GM21528 (cell line): ENCODE results near the gene KIF1B.
"Not testable (repeated sequence)": the region's sequence is repeated elsewhere in the genome, so short reads cannot be mapped to it uniquely, and the experiment has no call there.

Source experiments
- ATAC-seq: cut with Tn5 transposase; IDR thresholded peaks from one replicate; pipeline ENCODE4 v1.9.1; 2021; ENCODE audit warnings: mild to moderate bottlenecking, moderate library complexity; ENCODE audit not compliant: unreplicated experiment, low FRiP score

KIF1B gene

DNA sequence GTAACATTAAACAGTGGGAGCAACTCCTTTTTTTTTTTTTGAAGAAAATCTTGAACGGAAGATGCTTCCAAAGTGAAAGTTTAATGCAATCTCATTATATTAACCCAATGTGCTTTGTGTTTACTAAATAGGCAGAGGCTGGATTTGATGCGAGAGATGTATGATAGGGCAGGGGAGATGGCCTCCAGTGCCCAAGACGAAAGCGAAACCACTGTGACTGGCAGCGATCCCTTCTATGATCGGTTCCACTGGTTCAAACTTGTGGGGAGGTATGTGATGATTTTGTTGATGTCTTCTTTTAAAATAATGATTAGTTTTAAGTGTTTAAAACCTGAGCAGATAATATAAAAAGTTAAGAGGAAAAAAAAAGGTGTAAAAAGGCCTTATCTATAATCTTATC is 114.3 kb downstream of the KIF1B start:
- no peak for ATAC-seq

DNA sequence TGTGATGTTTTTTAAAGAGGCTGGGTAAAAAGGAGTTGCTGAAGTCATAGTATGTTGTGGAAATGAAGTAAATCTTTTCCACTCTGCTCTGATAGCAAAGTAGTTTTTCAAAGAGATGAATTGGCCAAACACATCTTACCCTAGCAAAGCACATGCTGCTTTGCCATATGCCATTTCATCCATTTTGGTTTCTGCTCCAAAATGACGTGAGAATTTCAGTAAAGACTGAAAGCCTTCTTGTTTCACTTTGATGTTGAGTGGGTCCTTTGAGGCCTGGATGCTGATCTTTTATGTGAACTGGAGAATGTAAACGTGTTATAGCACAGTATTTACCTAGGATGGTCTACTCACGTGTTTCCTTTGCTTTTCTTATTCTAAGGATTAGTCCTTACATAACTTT is 115.2 kb downstream of the KIF1B start:
- no peak for ATAC-seq

DNA sequence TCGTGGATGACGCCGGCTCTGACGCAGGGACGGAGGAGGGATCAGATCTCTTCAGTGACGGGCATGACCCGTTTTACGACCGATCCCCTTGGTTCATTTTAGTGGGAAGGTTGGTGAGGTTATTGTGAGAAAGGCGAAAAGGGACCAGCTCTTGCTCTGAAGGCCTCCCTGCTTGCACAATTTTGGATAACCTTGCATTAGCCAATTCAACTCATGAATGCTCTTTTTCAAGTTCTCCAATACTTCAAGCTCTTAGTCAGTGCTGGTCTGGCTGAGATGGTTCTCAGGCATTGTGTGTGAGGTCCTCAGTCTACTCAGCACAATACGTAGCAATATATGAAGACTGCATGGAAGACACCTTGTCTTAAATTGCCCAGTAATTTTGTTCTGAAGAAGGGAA is 115.9 kb downstream of the KIF1B start:
- no peak for ATAC-seq

DNA sequence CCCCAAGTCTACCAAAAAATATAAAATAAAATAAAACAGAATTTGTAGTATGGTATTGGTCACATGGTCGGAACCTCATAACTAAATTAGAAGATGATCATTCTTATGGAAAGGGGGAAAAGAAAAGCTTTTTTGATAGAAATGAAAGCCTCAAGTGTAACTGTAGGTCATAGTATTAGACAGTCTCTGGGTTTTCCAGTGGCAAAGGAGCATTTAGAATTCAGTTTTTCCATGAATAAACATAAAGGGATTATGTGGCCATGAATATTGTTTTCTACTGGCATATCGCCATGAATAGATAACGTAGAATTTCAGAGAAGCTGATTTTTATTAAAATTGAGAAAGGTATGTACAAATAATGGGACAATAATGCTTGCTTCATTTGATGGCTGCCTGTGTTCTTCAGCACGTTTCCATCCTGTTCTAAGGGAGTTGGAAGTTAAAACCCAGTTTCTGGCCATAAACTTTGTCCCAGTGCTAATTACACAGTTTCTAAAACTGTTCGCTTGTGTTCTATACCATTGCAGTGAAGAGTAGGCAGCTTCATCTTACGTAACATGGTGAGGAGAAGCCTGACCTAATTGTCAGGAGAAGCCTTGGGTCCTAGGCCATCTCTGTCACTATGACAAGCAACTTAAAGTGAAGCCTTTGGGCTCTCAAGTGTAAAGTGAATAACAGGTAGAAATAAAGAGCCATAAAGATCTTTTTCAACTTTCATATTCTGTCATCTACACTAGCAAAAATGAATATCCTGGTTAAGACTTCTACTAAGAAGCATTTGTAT is 118.0 kb downstream of the KIF1B start:
- no peak for ATAC-seq

DNA sequence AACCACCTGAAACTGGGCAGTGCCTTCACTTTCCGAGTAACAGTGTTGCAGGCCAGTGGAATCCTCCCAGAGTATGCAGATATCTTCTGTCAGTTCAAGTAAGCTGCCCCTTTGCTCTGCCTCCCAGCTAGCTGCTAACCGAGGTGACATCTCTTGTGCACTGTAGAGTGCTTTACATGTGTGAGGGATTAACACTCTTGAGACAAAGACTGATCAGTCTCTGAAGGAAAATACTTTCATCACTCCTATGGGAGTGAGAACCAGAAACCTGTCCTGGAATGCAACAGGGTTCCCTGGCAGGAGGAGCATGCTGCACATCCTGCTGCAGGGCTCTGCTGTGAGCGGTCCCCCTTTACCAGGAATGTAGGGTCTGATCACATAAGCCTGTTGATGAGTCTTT is 127.1 kb downstream of the KIF1B start:
- no peak for ATAC-seq

DNA sequence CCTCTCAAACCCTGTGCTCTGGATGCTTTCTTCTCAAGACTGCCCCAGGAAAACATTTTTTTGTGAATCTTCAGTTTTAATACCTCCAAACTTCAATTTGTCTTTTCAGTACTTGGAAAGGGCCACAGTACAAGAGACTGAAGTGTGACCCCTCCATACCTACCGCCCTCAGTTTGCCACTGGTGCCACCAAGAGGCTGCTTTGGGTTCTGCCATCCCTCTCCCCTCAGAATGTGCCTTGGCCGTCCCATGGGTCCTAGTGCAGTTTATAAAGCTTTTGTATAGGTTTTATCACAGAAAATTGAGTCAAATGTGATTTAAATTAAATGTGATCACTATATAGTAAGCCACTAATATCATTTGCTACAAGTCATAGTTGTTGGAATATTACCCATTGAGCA is 127.7 kb downstream of the KIF1B start:
- no peak for ATAC-seq

DNA sequence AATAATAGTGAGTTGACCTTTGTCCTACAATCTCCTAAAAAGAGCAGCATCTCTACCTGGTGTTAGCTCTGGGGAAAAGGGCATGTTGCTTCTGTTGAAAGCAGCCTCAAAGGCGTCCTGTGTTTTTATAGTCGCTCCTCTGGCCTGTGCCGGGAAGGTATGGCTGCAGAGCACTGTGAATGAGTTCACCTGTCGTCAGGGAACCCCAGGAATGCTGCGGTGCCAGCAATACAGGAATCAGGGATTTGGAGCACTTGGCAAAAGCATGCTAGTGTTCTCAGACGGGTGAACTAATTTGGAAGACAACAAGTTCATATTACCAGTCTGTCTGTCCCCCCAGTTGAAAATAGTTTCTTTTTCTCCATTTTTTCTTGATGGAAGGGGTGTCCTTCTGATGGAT is 128.2 kb downstream of the KIF1B start:
- ATAC-seq = no peak

DNA sequence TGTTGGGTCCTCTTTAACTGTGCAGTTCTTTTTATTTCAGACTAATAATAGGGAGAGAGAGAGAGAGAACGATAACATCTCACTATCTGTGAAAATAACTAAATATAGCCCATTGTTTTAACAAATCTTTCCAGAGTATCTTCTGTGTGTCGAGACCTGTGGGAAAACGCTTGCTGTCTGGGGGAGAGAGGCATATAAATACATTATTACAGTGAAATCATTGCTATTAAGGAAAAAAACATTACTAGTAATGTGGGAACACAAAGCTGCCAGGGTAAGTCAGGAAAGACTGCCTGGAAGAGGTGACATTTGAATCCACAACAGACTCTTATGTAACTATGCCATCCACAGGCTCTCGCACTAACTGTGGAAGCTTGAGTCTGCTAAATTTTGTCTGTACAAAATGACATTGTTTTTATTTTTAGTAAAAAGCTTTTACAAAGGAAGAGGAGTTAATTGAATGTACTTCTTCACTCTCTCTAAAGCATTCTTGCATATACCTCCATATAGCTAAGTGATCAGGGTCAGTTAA is 128.7 kb downstream of the KIF1B start:
- no peak for ATAC-seq

DNA sequence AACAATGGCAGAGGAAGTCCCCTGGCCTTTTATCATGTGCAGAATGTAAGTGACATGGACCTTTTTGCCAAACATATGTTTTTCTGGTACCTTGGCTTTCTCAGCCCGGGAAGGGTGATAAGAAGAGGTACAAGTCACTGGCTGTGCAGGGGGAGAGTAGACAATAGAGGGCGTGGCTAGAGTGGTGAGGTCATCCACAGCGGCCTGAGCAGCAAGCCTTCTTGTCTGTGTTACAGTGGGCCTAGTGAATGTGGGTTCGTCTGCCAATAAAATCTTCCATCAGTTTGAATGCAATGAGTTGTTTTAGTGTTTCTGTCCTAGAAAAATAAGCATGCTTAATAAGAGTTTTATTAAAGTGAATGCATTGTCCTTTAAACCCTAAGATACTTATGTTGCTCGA is 129.4 kb downstream of the KIF1B start:
- no peak for ATAC-seq

DNA sequence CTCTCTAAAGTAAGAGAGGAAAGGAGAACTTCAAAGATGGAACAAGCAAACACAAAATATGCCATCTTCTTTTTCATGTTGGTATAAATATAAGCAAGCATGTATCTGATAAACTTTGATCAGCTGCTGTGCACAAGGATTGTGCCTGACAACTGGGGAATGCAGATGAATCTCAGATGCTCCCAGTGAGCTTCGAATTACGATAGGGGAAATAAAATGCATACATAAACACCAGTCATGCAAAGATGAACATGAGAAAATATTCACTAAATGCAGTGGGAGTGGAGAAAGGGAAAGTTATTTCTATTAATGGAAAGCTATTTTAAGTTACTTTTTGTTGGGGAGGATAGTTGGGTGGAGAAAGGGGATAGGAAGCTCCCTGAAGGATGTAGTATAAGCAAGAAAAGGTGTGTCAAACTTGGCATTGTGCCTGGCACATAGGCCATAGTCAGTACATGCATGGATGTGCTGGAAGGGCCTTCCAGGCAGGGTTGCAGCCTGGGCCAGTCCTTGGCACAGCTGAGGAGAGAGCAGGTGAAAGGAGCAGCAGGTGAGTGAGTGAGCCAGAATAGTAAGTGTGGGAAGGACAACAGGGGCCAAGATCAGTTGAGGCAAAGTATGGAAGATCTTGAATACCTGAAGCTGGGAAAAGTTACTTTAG is 130.7 kb downstream of the KIF1B start:
- no peak for ATAC-seq

DNA sequence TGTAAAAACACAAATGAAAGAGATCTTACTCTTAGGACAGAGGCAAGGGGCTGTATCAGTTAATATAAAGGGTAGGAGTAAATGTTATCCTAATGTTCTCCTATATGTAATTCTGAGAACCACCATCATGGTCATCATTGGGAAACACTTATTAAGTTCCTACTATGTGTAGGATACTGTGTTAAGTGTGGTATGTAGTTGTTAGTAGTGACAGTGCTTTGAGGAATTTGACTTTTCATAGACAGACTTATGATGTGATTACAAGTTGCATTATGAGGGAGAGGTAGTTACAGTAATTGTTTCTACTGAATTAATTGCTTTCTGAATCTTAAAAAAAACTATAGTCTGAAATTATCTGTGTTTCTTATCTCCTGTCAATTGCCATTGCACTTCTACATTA is 136.7 kb downstream of the KIF1B start:
- no peak for ATAC-seq

DNA sequence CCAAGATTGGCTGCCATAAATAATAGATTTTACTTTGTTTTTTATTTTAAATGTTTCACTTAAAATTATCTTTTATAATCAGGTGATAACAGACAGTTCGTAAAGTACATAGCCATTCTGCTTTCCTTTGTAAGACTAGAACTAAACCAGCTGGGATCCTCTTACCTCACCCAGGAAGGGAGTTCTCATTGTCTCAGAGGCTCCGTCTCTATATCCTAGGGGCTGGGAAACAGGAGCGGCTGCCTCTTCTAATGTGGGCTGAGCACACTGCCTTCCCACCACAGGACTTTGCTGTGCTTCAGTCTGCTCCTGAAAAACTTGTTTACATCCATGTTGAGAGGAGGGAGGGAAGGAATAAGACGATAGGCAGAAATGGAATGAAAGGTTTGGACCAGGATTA is 142.9 kb downstream of the KIF1B start:
- no peak for ATAC-seq

DNA sequence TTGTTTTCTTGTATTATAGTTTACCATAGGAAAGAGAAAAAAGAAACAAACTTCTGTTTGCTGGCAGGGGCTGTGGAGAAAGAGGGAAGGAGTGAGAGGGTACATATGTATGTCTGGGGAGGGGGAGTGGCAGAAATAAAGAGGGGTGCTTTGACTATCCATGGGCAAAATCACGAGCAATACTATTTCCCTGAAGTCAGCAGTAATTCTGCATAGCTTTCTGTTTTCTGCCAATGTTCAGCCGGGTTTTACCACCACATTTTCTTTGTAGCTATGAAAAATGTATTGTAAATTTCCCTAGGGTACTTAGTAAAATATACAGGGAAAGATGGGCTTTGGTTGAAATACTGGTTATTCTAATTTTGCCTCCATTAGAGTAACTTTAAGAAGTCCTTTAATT is 143.3 kb downstream of the KIF1B start:
- ATAC-seq = no peak

DNA sequence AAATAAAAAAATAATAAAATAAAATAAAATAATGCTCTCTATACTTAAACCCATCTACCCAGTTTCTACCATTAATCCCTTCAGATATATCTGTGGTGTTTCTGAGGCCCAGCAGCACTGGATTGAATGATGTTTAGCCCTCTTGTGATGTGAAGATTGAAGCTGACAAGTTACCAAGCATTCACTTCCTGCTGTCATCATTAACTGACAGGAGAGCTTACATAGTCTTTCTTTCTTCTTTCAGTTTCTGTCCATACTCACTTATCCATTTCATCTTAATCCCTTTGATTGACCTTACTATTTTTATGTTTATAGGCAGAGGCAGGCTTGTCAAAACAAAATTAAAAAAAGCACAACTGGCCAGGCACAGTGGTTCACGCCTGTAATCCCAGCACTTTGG is 149.7 kb downstream of the KIF1B start:
- ATAC-seq = no peak

DNA sequence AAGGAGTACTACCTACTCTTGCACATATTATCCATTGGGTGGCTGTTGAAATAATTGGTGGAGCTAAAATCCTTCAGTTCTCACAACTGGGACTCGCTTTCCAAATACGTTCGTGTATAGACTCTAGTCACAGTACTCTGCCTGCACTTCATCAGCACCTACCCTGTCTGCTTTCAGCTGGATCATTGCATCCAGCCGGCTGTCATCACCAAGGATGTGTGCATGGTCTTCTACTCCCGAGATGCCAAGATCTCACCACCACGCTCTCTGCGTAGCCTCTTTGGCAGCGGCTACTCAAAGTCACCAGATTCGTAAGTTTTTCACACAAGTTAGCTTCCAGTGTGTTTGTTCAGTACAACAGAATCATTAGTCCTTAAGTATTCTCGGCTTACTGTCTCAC is 151.1 kb downstream of the KIF1B start:
- no peak for ATAC-seq

DNA sequence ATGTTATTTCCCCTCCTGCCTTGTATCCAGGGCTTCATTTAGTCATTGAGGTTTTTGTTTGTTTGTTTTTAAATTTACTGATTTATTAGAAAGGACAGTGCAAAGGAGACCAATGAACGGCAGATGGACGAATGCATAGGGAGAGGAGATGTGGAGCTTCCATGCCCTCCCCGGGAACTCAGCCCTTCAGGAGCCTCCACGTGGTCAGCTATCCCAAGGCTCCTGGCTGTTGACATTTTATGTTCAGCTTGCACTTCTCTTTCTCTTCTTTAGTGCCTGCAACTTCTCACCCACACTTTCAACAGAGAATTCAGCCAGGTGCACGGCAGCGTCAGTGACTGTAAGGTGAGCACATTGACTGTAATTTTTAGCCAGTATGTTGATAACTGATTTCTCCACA is 157.8 kb downstream of the KIF1B start:
- ATAC-seq = no peak

DNA sequence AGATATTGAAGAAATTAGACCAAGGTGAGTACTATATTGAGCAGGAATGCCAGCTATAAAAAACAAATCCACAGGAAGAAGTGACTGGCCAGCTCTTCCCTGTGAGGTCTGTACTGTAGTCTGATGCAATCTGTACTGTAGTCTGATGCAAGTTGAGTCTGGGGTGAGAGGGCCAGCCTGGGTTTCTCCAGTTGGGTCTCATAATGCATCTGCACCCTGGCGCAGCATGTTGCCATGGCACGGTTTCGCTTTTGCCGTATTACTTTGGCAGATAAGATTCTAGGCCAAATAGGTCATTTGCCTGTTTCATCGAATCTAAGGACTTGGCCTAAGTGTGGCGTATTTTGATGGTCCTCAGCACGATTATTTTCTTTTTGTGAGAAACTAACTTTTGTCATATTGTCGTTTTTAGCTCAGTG is 164.1 kb downstream of the KIF1B start:
- ATAC-seq = no peak

DNA sequence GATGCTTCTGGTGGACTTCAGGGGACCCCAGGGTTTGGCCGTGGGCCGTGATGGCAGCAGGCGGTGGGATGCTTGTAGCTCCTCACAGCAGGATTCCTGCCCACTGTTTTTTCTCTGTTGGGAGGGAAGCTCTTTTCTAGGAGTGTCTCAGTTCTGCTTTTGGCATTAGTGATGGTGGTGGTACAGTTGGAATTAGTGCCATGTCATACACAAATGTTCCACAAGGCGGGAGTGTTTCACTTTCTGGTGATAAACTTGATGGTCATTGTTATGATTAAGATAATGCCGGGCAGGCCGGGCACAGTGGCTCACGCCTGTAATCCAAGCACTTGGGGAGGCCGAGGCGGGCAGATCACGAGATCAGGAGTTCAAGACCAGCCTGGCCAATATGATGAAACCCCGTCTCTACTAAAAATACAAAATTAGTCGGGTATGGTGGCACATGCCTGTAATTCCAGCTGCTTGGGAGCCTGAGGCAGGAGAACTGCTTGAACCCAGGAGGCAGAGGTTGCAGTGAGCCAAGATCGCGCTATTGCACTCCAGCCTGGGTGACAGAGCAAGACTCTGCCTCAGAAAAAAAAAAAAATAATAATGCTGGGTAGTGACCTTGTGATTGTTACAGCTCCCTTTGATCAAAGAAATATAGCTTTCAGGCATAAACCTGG is 167.1 kb downstream of the KIF1B start:
- ATAC-seq = not testable (repeated sequence)

DNA sequence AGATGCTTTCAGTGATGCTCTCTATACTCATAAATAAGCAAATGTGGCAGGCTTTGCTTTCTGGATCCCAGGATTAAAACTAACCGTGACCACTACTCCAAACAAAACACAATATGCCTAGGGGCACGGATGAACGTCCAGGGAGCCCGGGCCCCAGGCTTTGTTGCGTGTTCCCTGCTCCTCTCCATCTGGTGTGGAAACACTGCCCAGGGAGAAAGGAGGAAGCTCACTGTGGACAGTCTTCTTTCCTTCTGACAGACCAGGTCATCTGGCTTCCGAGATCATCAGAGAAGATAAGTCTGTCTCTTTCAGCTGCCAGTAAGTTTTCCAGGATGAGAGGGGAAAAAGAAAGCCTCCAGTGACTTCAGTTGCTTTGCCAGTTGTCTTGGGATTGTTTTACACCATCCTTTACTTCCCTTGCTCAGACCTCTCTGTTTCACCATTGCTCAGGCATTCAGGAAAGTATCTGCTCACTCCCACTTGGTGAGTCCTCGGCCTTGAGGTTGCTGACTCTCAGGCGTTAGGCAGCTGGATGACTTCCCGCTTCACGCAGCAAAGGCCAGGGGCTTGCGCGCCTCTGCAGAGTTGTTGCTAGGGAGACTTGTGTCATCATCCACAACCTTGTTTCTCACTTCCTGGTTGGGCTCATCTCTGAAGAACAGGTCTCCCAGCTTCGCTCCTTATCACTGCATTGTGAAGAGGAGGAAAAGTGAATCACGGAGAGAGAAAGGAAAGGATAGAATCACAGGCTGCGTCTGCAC is 167.9 kb downstream of the KIF1B start:
- ATAC-seq = no peak

DNA sequence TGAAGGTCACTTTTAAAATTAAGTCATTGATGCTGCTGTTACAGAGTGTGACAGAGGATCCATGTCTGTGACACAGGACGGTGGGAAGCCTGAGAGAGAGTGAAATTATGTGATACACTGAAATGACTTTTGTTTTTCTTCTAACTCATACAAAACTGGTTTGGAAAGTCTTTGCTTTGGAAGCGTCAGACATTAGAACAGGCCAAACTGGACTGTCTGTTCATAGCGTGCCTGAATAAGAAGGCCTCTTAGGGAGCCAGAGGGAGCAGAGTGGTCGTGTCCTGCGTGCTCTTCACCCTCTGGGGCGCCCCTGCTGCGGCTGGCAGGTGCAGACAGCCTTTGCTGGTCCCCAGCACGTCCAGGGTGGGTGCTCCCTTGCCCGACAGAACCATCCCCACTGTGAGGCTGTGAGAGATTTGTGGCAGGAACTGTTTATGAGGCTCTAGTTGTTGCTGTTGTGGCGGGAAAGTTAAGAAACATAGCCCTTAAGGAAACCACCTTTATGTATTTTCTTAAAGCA is 168.8 kb downstream of the KIF1B start:
- no peak for ATAC-seq

DNA sequence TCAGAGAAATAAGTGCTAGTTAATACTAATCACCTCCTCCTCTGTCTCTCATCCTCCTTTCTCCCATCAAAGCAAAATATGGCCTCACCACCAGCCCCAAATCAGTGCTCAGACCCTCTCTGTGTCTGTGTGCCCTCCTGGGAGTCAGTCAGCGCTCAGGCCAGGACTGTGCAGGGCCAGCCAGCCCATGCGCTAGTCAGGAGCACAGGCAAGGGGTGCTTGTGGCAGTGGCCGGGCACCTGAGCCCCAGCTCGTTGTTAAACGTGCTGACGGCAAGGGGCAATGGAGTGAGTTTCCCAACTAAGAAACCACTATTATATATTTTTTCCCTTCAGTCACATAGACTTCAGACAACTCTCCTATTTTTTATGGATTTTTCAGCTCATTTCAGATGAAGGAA is 169.3 kb downstream of the KIF1B start:
- no peak for ATAC-seq
